Stomach (tissue), 9 donors: ENCODE data around the gene FAM13C. TPM values are rescaled to one million over a fixed set of nuclear protein-coding genes. Genes with fewer than 3 reads are reported as not detected.

Source experiments
- DNase-seq, 2 donors: peaks; one replicate each; pipeline versions ENCODE4 v3.0.0 to v3.0.0-alpha.2; 2013 to 2019
- H3K27ac ChIP-seq, 5 donors: fragments of 200-600 bp in 4 of 5; sonication (generic) in 4 of 5; one replicate each; pipeline ENCODE4 v1.5.1; 2013 to 2019; ENCODE audit warnings: mild to moderate bottlenecking in 1 of 5, moderate library complexity in 1 of 5
- H3K27me3 ChIP-seq, 3 donors: fragments of 200-600 bp; sonication (generic); one replicate each; pipeline ENCODE4 v1.5.1; 2017 to 2019; ENCODE audit warnings: mixed run types in 1 of 3
- H3K36me3 ChIP-seq, 4 donors: fragments of 200-600 bp; sonication (generic); 1 replicate in 3 of 4; 2 replicates in 1 of 4; pipeline ENCODE4 v1.5.1; 2016 to 2019
- H3K4me1 ChIP-seq, 4 donors: fragments of 200-600 bp; sonication (generic); one replicate each; pipeline ENCODE4 v1.5.1; 2016 to 2019
- H3K4me3 ChIP-seq, 4 donors: fragments of 200-600 bp; sonication (generic) in 3 of 4; one replicate each; pipeline ENCODE4 v1.5.1; 2016 to 2019; ENCODE audit warnings: mild to moderate bottlenecking in 1 of 4
- H3K9me3 ChIP-seq, 4 donors: fragments of 200-600 bp; sonication (generic); one replicate each; pipeline ENCODE4 v1.5.1; 2016 to 2019
- CTCF ChIP-seq, 7 experiments: fragments of 450-650 bp in 4 of 7; fragments of 200-600 bp in 3 of 7; sonication (generic) in 3 of 7; IDR thresholded peaks; one replicate each; pipeline ENCODE4 v1.5.1; 2016 to 2019; ENCODE audit warnings: antibody characterized with exemption in 7 of 7, control low read depth in 2 of 7, mild to moderate bottlenecking in 1 of 7
- EP300 ChIP-seq: sonication (generic); formaldehyde crosslinking; IDR thresholded peaks from one replicate; pipeline ENCODE4 v1.6.1; 2017; ENCODE audit warnings: antibody characterized with exemption
- POLR2A ChIP-seq, 4 donors: fragments of 450-650 bp; IDR thresholded peaks; one replicate each; pipeline ENCODE4 v1.6.1; 2016; ENCODE audit warnings: antibody characterized with exemption in 4 of 4, control low read depth in 2 of 4, mild to moderate bottlenecking in 1 of 4, moderate library complexity in 1 of 4
- POLR2AphosphoS5 ChIP-seq, 3 donors: sonication (generic); formaldehyde crosslinking; IDR thresholded peaks; one replicate each; pipeline ENCODE4 v1.6.1; 2016; ENCODE audit warnings: antibody characterized with exemption in 3 of 3
- WGBS, 5 donors: extraction: QIAGEN DNeasy Blood & Tissue Kit in 3 of 5; methylation state at CpG; one replicate each; pipeline versions ENCODE4 v1.1.5 to v1.1.7; 2013 to 2018; 5-methylcytosine and 5-hydroxymethylcytosine counted together
- intact Hi-C: fragments of 100-400 bp; cut with DNase I; formaldehyde crosslinking; loops from one replicate; pipeline ENCODE4 v1.15.1; 2023; ENCODE audit warnings: low total_unique reads
- polyA plus RNA-seq, 3 donors: library from polyadenylated mRNA; stranded (reverse); fragments of 200-250 nt; gene quantifications; one replicate each; pipeline ENCODE4 v1.2.3, GENCODE V29; 2013
- total RNA-seq, 5 donors: library from RNA; depleted of rRNA; stranded (reverse); fragments of >200 nt; gene quantifications; one replicate each; pipeline versions ENCODE4 v1.1.0 to v1.2.3, GENCODE V29; 2014 to 2016
- donor health status: healthy with polysubstance abuse.
- donor health status: Bipolar disorder and iron deficiency.
- donor health status: healthy.

FAM13C gene
- total and polyA plus RNA-seq, 8 donors = 0.89 to 47.3 (median 9.2) TPM

- H3K9me3 ChIP-seq = no peaks in the 10 kb centered on the region
- H3K36me3 ChIP-seq = no peaks in the 10 kb centered on the region
- no peaks in the 10 kb centered on the region for H3K27me3 ChIP-seq
- DNase-seq = peak in 1 of 2 donors; percentile 30
- no peak overlapping the region for H3K4me3 ChIP-seq
- no peaks in the 10 kb centered on the region for H3K4me1 ChIP-seq
- TF ChIP-seq POLR2A (IDR thresholded peaks at IDR 0.05) (no peak), EP300 (no peak), CTCF (IDR thresholded peaks at IDR 0.05) (no peak), POLR2AphosphoS5 (IDR thresholded peaks at IDR 0.05) (no peak)
- intact Hi-C loops = no loop called here
- H3K27ac ChIP-seq = no peak overlapping the region
Observed at GRCh38 chr10:59222788-59223187, 139.6 kb downstream of the FAM13C start.

- H3K27me3 ChIP-seq = no peaks in the 10 kb centered on the region
- intact Hi-C loops = no loop called here
- no peaks in the 10 kb centered on the region for H3K36me3 ChIP-seq
- H3K4me3 ChIP-seq = no peak overlapping the region
- no peak overlapping the region for H3K27ac ChIP-seq
- no peak for TF ChIP-seq POLR2AphosphoS5 (IDR thresholded peaks at IDR 0.05)
- no peak for TF ChIP-seq POLR2A (IDR thresholded peaks at IDR 0.05)
- no peak for TF ChIP-seq EP300
- TF ChIP-seq CTCF (IDR thresholded peaks at IDR 0.05) = no peak
- H3K9me3 ChIP-seq = no peaks in the 10 kb centered on the region
- H3K4me1 ChIP-seq = no peaks in the 10 kb centered on the region
- WGBS, 5 donors = 57 to 64% (median 59%) methylated on average over 4 of the region's 4 CpGs
- DNase-seq = no peak
Observed at GRCh38 chr10:59216178-59216869, 146.0 kb downstream of the FAM13C start.

GRCh38 chr10:59214160-59214559, 148.2 kb downstream of the FAM13C start:
- TF ChIP-seq POLR2AphosphoS5 (IDR thresholded peaks at IDR 0.05) (no peak), CTCF (IDR thresholded peaks at IDR 0.05) (no peak), EP300 (no peak), POLR2A (IDR thresholded peaks at IDR 0.05) (no peak)
- DNase-seq = no peak
- no peaks in the 10 kb centered on the region for H3K36me3 ChIP-seq
- no peaks in the 10 kb centered on the region for H3K4me1 ChIP-seq
- H3K9me3 ChIP-seq = no peaks in the 10 kb centered on the region
- H3K27ac ChIP-seq = no peak overlapping the region
- H3K27me3 ChIP-seq = no peaks in the 10 kb centered on the region
- WGBS, 5 donors = 88 to 99% (median 98%) methylated on average over 1 of the region's 1 CpG
- intact Hi-C loops = no loop called here
- no peak overlapping the region for H3K4me3 ChIP-seq

GRCh38 chr10:59212301-59212798, 150.0 kb downstream of the FAM13C start:
- Histone ChIP-seq H3K27me3 (no peaks in the 10 kb centered on the region), H3K36me3 (no peaks in the 10 kb centered on the region), H3K4me1 (no peaks in the 10 kb centered on the region), H3K4me3 (no peak overlapping the region), H3K27ac (no peak overlapping the region), H3K9me3 (no peaks in the 10 kb centered on the region)
- TF ChIP-seq EP300 = no peak
- no peak for TF ChIP-seq CTCF (IDR thresholded peaks at IDR 0.05)
- no peak for TF ChIP-seq POLR2AphosphoS5 (IDR thresholded peaks at IDR 0.05)
- WGBS, 5 donors = 70 to 90% (median 87%) methylated on average over 2 of the region's 2 CpGs
- intact Hi-C loops = no loop called here
- DNase-seq = no peak
